ENCODE results near the gene NOXA1. TPM values are rescaled to one million over a fixed set of nuclear protein-coding genes. Genes with fewer than 3 reads are reported as not detected.

The NOXA1 gene
- total and polyA plus RNA-seq, 4 donors, result 1.4 to 14.6 (median 10.6) TPM

DNA sequence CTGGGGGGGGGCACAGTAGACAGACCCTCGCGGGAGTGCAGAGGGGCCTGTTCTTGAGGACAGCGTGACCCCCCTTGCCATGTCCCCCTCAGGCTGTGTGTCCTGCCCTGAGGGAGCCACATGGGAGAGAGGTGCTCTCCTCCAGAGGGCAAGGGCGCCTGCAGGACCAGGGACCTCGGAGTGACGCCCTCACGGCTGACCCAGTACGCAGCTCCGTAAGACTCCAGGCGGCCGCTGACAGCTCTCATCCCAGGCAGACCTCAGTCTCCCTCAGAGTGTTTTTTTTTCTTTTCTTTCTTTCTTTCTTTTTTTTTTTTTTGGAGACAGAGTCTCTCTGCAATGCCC, 27.6 kb upstream of the NOXA1 start:
- H3K27ac ChIP-seq (ENCODE audit: low read depth, low read length), result no peak overlapping the region
- peaks cover 76% of the 10 kb centered on the region for H3K36me3 ChIP-seq (ENCODE audit: control insufficient read depth, insufficient read depth, low read length)
- no peak overlapping the region for H3K4me3 ChIP-seq (ENCODE audit: low read depth, low read length)
- DNase-seq (ENCODE audit: low read depth in 4 of 6, low spot score in 6 of 6), result no peak
- no peaks in the 10 kb centered on the region for H3K27me3 ChIP-seq (ENCODE audit: control insufficient read depth, insufficient read depth, low read length)
- H3K4me1 ChIP-seq (ENCODE audit: control insufficient read depth, insufficient read depth, low read length), result peaks cover 8% of the 10 kb centered on the region
- H3K9me3 ChIP-seq (ENCODE audit: control insufficient read depth, insufficient read depth, low read length), result peaks cover 2% of the 10 kb centered on the region
- WGBS (ENCODE audit: insufficient coverage), result 65% methylated on average over 11 of the region's 11 CpGs

- DNase-seq (ENCODE audit: low read depth in 4 of 6, low spot score in 6 of 6), result no peak
- Histone ChIP-seq H3K27me3 (ENCODE audit: control insufficient read depth, insufficient read depth, low read length) (no peaks in the 10 kb centered on the region), H3K4me3 (ENCODE audit: low read depth, low read length) (no peak overlapping the region), H3K27ac (ENCODE audit: low read depth, low read length) (no peak overlapping the region), H3K4me1 (ENCODE audit: control insufficient read depth, insufficient read depth, low read length) (peaks cover 4% of the 10 kb centered on the region), H3K9me3 (ENCODE audit: control insufficient read depth, insufficient read depth, low read length) (peaks cover 2% of the 10 kb centered on the region), H3K36me3 (ENCODE audit: control insufficient read depth, insufficient read depth, low read length) (peaks cover 70% of the 10 kb centered on the region)
- 78% methylated on average over 15 of the region's 15 CpGs for WGBS (ENCODE audit: insufficient coverage)
Observed at GRCh38 chr9:137396227-137396626, 27.0 kb upstream of the NOXA1 start.

DNA sequence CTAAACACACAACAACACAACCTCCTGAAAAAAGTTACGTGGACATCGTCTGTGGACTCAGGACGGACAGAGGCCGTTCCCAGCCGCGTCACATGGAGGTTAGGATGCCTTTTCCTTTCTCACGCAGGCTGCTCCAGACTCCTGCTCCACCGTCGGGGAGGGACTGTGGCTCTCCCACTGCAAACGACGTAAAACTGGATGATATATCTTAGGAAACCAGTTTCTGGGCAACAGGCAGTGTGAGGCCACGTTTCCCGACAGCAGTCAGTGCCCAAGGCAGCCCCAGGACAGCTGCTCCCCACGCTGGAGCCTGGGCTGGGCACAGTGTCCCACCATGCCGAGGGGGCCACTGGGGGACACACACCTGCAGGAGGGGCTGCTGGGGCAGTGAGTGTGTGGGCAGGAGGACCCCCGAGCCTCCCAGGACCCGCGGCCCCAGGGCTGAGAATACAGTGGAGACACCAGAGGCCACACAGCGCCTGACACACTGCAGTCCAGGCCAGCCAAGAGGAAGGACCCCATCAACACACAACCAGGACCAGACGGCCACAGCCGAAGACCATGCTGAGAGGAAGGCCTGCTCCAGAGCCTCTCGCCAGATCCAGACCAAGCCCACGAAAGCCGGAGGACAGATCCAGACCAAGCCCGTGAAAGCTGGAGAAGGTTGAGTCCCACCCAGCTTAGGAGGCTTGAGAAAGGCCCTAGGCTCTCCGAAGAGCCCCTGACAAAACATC, 26.4 kb upstream of the NOXA1 start:
- Histone ChIP-seq H3K4me3 (ENCODE audit: low read depth, low read length) (no peak overlapping the region), H3K36me3 (ENCODE audit: control insufficient read depth, insufficient read depth, low read length) (peaks cover 64% of the 10 kb centered on the region), H3K4me1 (ENCODE audit: control insufficient read depth, insufficient read depth, low read length) (peaks cover 4% of the 10 kb centered on the region), H3K9me3 (ENCODE audit: control insufficient read depth, insufficient read depth, low read length) (peaks cover 2% of the 10 kb centered on the region), H3K27ac (ENCODE audit: low read depth, low read length) (no peak overlapping the region), H3K27me3 (ENCODE audit: control insufficient read depth, insufficient read depth, low read length) (no peaks in the 10 kb centered on the region)
- DNase-seq (ENCODE audit: low read depth in 4 of 6, low spot score in 6 of 6), result no peak
- WGBS (ENCODE audit: insufficient coverage), result 78% methylated on average over 22 of the region's 26 CpGs

DNA sequence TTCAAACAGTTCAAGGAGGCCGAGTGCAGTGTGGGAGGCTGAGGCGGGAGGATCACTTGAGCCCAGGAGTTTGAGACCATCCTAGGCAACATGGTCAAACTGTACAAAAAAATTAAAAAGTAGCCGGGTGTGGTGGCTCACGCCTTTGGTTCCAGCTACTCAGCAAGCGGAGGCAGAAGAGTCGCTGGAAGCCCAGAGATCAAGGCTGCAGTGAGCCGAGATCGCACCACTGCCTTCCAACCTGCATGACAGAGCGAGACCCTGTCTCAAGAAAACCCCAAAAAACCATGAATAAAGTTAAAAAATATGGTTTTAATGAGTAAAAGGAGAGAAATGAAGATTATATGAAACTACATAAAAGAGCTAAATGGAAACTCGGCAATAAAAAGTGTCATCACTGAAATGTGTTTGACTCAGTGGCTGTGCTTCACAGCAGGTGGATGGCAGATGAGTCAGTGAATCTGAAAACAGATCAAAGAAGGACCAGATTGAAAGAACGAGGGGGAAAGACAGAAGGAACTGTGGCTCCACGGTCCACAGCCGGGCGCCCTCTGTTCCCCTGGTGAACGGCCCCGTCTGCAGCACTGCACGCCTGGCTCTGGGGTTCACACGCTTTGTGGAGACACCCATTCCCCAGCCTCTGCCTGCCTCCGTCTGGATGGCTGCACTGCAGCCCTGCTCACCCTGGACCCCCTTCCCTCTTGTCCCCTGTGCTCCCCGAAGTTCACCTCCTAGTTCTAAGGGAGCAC, 25.3 kb upstream of the NOXA1 start:
- H3K4me3 ChIP-seq (ENCODE audit: low read depth, low read length), result no peak overlapping the region
- 93% methylated on average over 17 of the region's 20 CpGs for WGBS (ENCODE audit: insufficient coverage)
- no peak for DNase-seq (ENCODE audit: low read depth in 4 of 6, low spot score in 6 of 6)
- H3K27me3 ChIP-seq (ENCODE audit: control insufficient read depth, insufficient read depth, low read length), result no peaks in the 10 kb centered on the region
- no peak overlapping the region for H3K27ac ChIP-seq (ENCODE audit: low read depth, low read length)
- peaks cover 2% of the 10 kb centered on the region for H3K9me3 ChIP-seq (ENCODE audit: control insufficient read depth, insufficient read depth, low read length)
- peaks cover 4% of the 10 kb centered on the region for H3K4me1 ChIP-seq (ENCODE audit: control insufficient read depth, insufficient read depth, low read length)
- H3K36me3 ChIP-seq (ENCODE audit: control insufficient read depth, insufficient read depth, low read length), result peaks cover 54% of the 10 kb centered on the region

GRCh38 chr9:137398561-137399468, 24.4 kb upstream of the NOXA1 start:
- DNase-seq (ENCODE audit: low read depth in 4 of 6, low spot score in 6 of 6), result no peak
- 95% methylated on average over 58 of the region's 60 CpGs for WGBS (ENCODE audit: insufficient coverage)
- no peak overlapping the region for H3K27ac ChIP-seq (ENCODE audit: low read depth, low read length)

DNA sequence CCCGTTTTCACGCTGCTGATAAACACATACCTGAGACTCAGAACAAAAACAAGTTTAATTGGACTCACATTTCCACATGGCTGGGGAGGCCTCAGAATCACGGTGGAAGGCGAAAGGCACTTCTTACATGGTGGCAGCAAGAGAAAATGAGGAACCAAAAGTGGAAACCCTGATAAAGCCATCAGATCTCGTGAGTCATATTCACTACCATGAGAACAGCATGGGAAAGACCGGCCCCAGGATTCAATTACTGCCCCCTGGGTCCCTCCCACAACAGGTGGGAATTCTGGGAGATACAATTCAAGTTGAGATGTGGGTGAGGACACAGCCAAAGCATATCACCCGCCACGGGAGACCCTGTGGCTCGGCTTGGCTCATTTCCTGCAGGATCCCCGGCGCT, 20.4 kb upstream of the NOXA1 start:
- H3K4me1 ChIP-seq (ENCODE audit: control insufficient read depth, insufficient read depth, low read length), result peaks cover 17% of the 10 kb centered on the region
- H3K4me3 ChIP-seq (ENCODE audit: low read depth, low read length), result no peak overlapping the region
- WGBS (ENCODE audit: insufficient coverage), result 83% methylated on average over 1 of the region's 11 CpGs
- H3K27me3 ChIP-seq (ENCODE audit: control insufficient read depth, insufficient read depth, low read length), result no peaks in the 10 kb centered on the region
- H3K36me3 ChIP-seq (ENCODE audit: control insufficient read depth, insufficient read depth, low read length), result peaks cover 32% of the 10 kb centered on the region
- no peaks in the 10 kb centered on the region for H3K9me3 ChIP-seq (ENCODE audit: control insufficient read depth, insufficient read depth, low read length)
- DNase-seq (ENCODE audit: low read depth in 4 of 6, low spot score in 6 of 6), result no peak
- H3K27ac ChIP-seq (ENCODE audit: low read depth, low read length), result no peak overlapping the region

More at GRCh38 chr9:137398561-137399468, 24.4 kb upstream of the NOXA1 start:
- Histone ChIP-seq H3K4me1 (ENCODE audit: control insufficient read depth, insufficient read depth, low read length) (peaks cover 4% of the 10 kb centered on the region), H3K36me3 (ENCODE audit: control insufficient read depth, insufficient read depth, low read length) (peaks cover 53% of the 10 kb centered on the region), H3K4me3 (ENCODE audit: low read depth, low read length) (no peak overlapping the region), H3K9me3 (ENCODE audit: control insufficient read depth, insufficient read depth, low read length) (peaks cover 2% of the 10 kb centered on the region), H3K27me3 (ENCODE audit: control insufficient read depth, insufficient read depth, low read length) (no peaks in the 10 kb centered on the region)

- Histone ChIP-seq H3K4me1 (ENCODE audit: control insufficient read depth, insufficient read depth, low read length) (peaks cover 19% of the 10 kb centered on the region), H3K27ac (ENCODE audit: low read depth, low read length) (no peak overlapping the region), H3K27me3 (ENCODE audit: control insufficient read depth, insufficient read depth, low read length) (no peaks in the 10 kb centered on the region), H3K36me3 (ENCODE audit: control insufficient read depth, insufficient read depth, low read length) (peaks cover 29% of the 10 kb centered on the region), H3K9me3 (ENCODE audit: control insufficient read depth, insufficient read depth, low read length) (no peaks in the 10 kb centered on the region), H3K4me3 (ENCODE audit: low read depth, low read length) (no peak overlapping the region)
- DNase-seq (ENCODE audit: low read depth in 4 of 6, low spot score in 6 of 6), result no peak
- 87% methylated on average over 14 of the region's 15 CpGs for WGBS (ENCODE audit: insufficient coverage)
Observed at GRCh38 chr9:137403269-137403668, 19.9 kb upstream of the NOXA1 start.

DNA sequence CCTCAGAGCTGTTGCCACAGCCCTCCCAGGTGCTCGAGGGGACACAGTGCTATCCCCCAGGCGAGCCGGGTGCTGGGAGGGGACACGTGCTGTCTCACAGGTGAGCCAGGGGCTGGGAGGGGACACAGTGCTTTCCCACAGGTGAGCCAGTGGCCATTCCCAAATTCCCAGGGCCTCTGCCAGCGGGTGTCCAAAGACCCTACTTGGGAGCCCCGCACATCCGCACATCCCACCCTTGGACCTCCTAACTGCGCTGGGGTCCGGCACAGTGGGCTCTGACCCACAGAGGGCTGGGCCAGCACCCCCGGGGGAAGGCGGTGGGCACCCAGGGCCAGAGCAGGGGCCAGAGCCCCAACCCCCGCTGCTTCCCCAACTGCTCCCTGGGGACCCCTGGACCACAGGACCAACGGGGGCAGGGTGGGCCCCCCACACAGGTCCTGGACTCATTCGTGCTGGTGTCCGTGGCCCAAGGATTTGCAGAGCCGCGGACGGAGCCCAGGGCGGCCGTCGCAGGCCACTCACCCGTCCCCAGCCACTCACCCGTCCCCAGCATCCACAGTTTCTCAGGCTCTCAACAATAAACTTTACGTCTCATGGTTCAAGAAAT, 18.1 kb upstream of the NOXA1 start:
- 87% methylated on average over 23 of the region's 24 CpGs for WGBS (ENCODE audit: insufficient coverage)
- DNase-seq (ENCODE audit: low read depth in 4 of 6, low spot score in 6 of 6), result no peak
- H3K36me3 ChIP-seq (ENCODE audit: control insufficient read depth, insufficient read depth, low read length), result peaks cover 30% of the 10 kb centered on the region
- peaks cover 19% of the 10 kb centered on the region for H3K4me1 ChIP-seq (ENCODE audit: control insufficient read depth, insufficient read depth, low read length)
- H3K9me3 ChIP-seq (ENCODE audit: control insufficient read depth, insufficient read depth, low read length), result no peaks in the 10 kb centered on the region
- no peak overlapping the region for H3K4me3 ChIP-seq (ENCODE audit: low read depth, low read length)
- H3K27me3 ChIP-seq (ENCODE audit: control insufficient read depth, insufficient read depth, low read length), result no peaks in the 10 kb centered on the region
- no peak overlapping the region for H3K27ac ChIP-seq (ENCODE audit: low read depth, low read length)

GRCh38 chr9:137405677-137406081, 17.5 kb upstream of the NOXA1 start:
- Histone ChIP-seq H3K27ac (ENCODE audit: low read depth, low read length) (no peak overlapping the region), H3K9me3 (ENCODE audit: control insufficient read depth, insufficient read depth, low read length) (no peaks in the 10 kb centered on the region), H3K27me3 (ENCODE audit: control insufficient read depth, insufficient read depth, low read length) (no peaks in the 10 kb centered on the region), H3K4me3 (ENCODE audit: low read depth, low read length) (no peak overlapping the region), H3K36me3 (ENCODE audit: control insufficient read depth, insufficient read depth, low read length) (peaks cover 32% of the 10 kb centered on the region), H3K4me1 (ENCODE audit: control insufficient read depth, insufficient read depth, low read length) (peaks cover 22% of the 10 kb centered on the region)
- WGBS (ENCODE audit: insufficient coverage), result 92% methylated on average over 11 of the region's 11 CpGs
- no peak for DNase-seq (ENCODE audit: low read depth in 4 of 6, low spot score in 6 of 6)
